NCI-H2029 (cell line): ENCODE data around the gene MIER3.
A peak's percentile ranks its signal among the peaks of the same experiment; 100 is the strongest.

ENCODE experiments used
- DNase-seq: peaks from one replicate; lab custom pipeline; 2025; lab: John Stamatoyannopoulos, UW

The MIER3 gene

GRCh38 chr5:56959326-56959725 lies 7.4 kb upstream of the MIER3 start:
- no peak for DNase-seq

GRCh38 chr5:56958595-56958994 lies 6.7 kb upstream of the MIER3 start:
- no peak for DNase-seq

DNA sequence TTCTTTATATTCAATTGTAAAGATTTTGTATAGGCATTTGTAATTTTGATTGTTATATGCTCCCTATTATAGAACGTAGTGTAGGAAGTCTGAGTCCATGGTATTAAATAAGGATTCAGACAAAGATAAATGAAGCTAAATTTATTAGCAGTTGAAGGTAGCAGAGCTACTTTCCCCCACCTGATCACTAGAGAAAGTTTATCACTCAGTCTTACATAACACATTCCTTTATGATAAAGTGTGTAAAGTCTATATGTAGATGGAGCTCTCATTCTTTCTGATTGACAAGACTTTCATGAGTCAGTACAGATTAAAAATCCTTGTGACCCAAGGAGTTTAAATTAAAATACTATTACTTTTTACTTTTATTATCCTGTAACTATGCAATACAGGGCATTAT lies 2.3 kb upstream of the MIER3 start:
- no peak for DNase-seq

- DNase-seq: no peak
These were observed 587 bp downstream of the MIER3 start for GRCh38 chr5:56951126-56951945.

DNA sequence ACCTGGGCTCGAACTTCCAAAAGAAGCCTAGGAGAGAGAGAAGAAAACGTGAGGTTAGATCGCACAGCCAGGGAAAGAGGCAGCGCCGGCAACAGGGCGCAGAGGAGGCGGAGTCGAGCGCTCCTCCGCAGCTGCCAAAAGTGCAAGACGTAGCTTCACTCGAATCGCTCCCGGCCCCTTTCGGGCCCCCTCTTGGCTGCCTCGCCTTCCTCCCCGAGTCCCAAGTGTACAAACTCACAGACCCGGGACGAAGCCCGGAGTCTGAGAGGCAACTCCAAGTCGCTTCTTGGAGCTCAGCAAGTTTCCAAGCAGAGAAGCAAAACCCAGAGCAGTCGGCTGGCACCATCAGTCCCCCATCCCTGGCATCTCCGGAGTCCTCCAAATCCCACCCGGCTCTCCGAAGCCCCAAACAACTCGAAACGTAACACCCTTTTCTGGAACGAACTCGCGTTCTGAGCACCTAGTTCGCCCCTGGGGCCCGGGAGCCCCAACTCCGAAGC lies 1.2 kb downstream of the MIER3 start:
- no peak for DNase-seq

DNA sequence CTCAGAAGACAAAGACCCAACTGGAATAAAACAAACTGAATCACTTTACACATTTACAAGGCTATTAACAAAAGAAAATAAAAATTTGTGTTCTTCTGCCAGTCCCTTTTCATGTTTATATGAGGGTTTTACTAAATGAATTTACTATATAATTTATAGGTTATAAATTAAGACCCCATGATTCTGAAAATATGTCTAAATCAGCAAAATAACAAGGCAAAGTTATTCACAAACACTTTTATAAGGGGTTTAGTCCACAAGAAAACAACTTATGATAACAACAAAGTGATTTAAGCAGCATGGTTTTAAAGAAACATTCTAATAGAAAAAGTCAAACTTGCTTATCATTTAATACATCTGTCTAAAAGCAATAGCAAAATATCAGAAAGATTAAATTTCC lies 4.9 kb downstream of the MIER3 start:
- DNase-seq: no peak

- DNase-seq: no peak
These were observed 9.9 kb downstream of the MIER3 start for GRCh38 chr5:56941981-56942380.

GRCh38 chr5:56938858-56939257 lies 13.1 kb downstream of the MIER3 start:
- DNase-seq: no peak

- DNase-seq: no peak
These were observed 17.6 kb downstream of the MIER3 start for GRCh38 chr5:56934325-56934724.

- DNase-seq: no peak
These were observed 29.0 kb downstream of the MIER3 start for GRCh38 chr5:56922922-56923321.

DNA sequence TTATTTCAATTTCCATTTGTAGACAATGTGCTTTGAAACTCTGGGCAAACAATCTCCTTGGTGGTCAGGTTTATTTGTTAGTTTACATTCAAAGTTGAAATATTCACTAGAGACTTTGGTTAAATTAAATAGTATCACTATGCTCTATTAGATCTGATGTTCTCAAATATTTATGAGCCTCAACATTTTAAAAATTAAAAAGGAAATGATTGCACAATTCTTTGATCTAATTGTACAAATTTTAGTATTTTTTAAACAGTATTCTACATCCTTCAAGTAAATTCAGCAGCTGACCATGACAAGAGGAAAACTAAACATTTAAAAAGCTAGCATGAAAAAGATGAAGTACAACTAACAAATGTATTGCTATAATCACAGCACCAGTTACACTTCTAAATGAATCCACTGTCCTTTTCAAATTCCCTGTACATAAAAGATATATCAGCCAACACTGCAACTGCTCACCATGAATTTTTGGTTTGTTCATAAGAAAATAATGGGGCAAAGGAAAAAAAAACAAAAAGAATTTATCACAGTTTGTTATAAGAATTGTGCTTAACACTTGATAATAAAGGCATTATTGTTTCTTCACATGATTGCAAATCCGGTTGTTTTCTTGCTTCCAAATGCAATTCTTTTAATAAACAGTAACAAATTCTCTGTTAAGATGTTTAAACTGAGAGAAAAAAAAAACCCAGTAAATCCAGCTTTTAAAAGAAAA lies 31.8 kb downstream of the MIER3 start:
- no peak for DNase-seq

GRCh38 chr5:56918054-56918453 lies 33.9 kb downstream of the MIER3 start:
- DNase-seq: no peak

DNA sequence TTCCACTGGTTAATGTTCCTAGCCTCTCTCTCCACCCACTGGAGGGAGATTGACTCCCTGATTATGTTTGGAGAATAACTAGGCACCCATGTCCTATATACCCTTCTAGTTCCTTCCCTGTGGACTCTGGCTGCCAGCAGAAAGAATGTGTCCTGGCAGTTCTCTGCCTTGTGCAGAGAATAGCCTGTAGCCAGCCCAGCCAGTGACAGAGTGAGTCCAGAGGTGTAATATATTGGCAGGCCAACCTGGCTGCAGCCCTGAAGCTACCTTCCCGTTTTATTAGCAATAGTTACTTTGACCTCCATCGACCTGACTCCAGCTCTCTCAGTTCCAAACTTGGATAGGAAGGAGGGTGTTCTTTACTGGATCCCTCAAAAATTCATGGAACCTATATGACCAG lies 34.4 kb downstream of the MIER3 start:
- no peak for DNase-seq

DNA sequence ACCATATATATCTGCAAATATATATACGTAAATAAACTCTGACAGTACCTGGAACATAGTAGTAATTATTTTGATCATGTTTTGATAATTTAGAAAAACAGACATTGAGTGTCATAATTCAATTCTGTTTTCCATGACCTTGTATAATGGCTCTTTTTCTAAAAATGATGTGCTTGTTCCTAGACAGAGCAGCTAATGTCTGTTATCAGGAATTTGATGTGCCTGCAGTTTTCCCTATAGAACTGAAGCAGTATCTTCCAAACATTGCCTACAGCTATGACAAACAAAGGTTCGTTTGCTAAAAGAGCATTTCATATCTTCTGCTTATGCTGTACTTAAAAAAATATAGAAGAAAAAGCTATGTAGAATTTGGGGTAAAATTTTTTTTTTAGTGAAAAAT lies 37.2 kb downstream of the MIER3 start:
- no peak for DNase-seq

- DNase-seq: no peak
These were observed 38.2 kb downstream of the MIER3 start for GRCh38 chr5:56913766-56914165.

- DNase-seq: peak; percentile 61
These were observed 41.5 kb downstream of the MIER3 start for GRCh38 chr5:56910210-56910965.

DNA sequence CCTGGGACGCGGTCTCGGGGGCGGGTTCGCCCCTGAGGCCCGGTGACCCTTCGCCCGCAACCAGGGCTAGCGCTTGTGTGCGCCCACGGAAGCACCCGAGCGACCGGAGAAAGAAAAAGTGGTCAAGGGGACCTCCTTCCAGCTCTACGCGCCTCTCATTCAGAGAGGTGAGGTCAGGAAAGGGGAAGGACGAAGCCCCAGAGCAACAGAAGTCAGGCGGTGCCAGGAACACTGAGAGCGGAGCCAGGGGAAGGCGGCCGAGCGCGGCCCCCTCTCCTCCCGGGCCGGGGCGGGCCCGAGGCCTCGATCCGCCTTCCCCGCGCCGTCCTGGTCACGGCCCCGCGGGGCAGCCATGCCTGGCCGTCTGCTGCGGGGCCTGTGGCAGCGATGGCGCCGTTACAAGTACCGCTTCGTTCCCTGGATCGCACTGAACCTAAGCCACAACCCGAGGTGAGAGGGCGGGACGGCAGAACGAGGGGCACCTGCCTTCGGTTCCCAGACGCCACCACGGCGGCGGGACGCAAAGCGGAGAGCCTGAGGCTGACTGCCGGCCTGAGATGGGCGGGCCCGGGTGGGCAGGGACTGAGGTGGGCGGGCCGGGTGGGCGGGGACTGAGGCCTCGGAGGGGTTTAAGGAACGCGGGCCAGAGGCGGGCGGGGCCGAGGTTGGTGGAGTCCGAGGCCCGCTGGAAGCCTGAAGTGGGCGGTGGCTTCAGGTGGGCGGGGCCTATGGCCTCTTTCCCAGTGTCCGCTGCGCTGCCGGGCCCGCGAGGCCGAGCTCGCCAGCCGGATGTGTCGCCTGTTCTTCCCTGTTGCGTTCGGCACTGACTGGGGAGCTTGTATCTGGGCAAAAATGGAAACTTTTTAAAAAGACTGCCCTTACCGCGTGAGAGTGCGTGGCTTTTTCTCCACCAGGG lies 42.4 kb downstream of the MIER3 start, which contains the start of gene SETD9:
SETD9 (plus strand) TSS at position 303 of the 916 bp plus-strand sequence; CDS start at position 353, 50 bp downstream.
- peak; percentile 98 for DNase-seq

- DNase-seq: peak; percentile 75
These were observed 43.0 kb downstream of the MIER3 start for GRCh38 chr5:56908942-56909293.

DNA sequence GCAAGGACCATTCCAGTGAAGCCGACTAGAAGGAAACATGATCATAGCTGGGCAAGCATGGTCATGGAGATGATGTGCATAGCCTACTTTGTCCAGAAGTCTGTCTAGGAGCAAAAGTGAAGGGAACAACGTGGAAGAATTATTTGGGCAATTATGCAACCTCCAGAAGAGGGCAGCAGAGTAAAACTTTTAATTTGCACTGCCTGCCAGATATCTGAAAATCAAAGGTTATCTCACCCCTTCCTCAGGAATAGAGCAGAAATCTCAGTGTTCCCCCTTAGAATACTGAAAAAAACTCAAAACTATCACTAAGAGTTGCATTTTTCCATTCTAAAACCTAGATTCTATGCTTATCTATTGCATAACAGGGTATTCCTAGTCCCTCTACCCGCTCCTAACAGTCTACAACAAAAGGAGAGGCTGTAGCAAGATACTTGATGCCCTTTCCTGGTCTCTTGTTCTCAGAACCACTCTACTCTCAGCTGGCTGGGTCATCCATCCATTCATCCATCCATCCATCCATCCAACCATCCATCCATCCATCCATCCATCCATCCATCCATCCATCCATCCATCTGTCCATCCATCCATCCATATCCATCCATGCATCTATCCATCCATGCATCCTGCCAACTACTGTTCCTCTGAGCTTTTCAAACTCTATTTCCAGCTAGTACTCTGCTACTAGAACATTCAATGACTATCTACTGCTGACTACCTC lies 50.9 kb downstream of the MIER3 start:
- peak; percentile 31 for DNase-seq

- no peak for DNase-seq
These were observed 51.5 kb downstream of the MIER3 start for GRCh38 chr5:56900395-56900794.

GRCh38 chr5:56898213-56898612 lies 53.7 kb downstream of the MIER3 start:
- DNase-seq: no peak
